Endothelial cell of umbilical vein (primary cell): ENCODE results near the gene ZNF611. TPM values are rescaled to one million over a fixed set of nuclear protein-coding genes. Genes with fewer than 3 reads are reported as not detected.

Experiments
- BruUV-seq: library from RNA; stranded (reverse); fragments of 400-500 nt; replicated peaks from 2 replicates; lab custom pipeline; 2021; lab: Mats Ljungman, UMichigan
- CTCF ChIA-PET: fragments of 300-600, 350-600 bp; sonication (Branson Sonifier 250); formaldehyde crosslinking; loops from one replicate; lab custom pipeline; 2021; ENCODE audit warnings: antibody characterized with exemption, inconsistent platforms; lab: Charles Lee
- POLR2A ChIA-PET: fragments of 300-600, 350-600 bp; sonication (Branson Sonifier 250); formaldehyde crosslinking; loops from one replicate; lab custom pipeline; 2021; ENCODE audit warnings: antibody characterized with exemption, inconsistent platforms; lab: Charles Lee
- DNase-seq: peaks from one replicate; pipeline ENCODE4 v3.0.0-alpha.2; 2011; ENCODE audit warnings: low read depth, low spot score
- FAIRE-seq: peaks from 2 replicates; lab custom pipeline; 2011; peaks lifted over from hg19 to GRCh38; lab: Jason Lieb, UNC
- H2AFZ ChIP-seq: 2 replicates; pipeline ENCODE4 v1.6.0; 2012; ENCODE audit warnings: low read depth, low read length, control low read depth, inconsistent platforms
- H3K27ac ChIP-seq: 2 replicates; pipeline ENCODE4 v1.5.1; 2011; ENCODE audit warnings: low read depth, mild to moderate bottlenecking, control low read depth, low read length, moderate library complexity; ENCODE audit not compliant: insufficient read depth
- H3K27me3 ChIP-seq, 2 experiments: 2 replicates each; pipeline versions ENCODE4 v1.6.0 to v1.6.1; 2011; ENCODE audit warnings: low read length in 2 of 2, mixed read lengths in 1 of 2; ENCODE audit not compliant: control insufficient read depth in 2 of 2, insufficient read depth in 2 of 2
- H3K36me3 ChIP-seq, 2 experiments: 2 replicates in 1 of 2; 3 replicates in 1 of 2; pipeline ENCODE4 v1.5.1; 2011; ENCODE audit warnings: low read length in 2 of 2, mild to moderate bottlenecking in 1 of 2, moderate library complexity in 1 of 2; ENCODE audit not compliant: control insufficient read depth in 2 of 2, insufficient read depth in 2 of 2; ENCODE audit errors: extremely low read depth in 1 of 2
- H3K4me1 ChIP-seq: 3 replicates; pipeline ENCODE4 v1.5.1; 2011; ENCODE audit warnings: mild to moderate bottlenecking, low read length; ENCODE audit not compliant: control insufficient read depth, insufficient read depth; ENCODE audit errors: extremely low read depth
- H3K4me2 ChIP-seq: 2 replicates; pipeline ENCODE4 v1.6.1; 2011; ENCODE audit warnings: low read length, control low read depth, mixed read lengths; ENCODE audit not compliant: insufficient read depth
- H3K4me3 ChIP-seq, 3 experiments: fragments of 200-600 bp in 1 of 3; sonication (generic), shearing (Covaris generic) in 1 of 3; replicated peaks in 1 of 3; 2 replicates each; pipeline ENCODE4 v1.5.1; 2011 to 2016; ENCODE audit warnings: control low read depth in 3 of 3, low read length in 3 of 3, mild to moderate bottlenecking in 2 of 3, inconsistent platforms in 1 of 3, low read depth in 1 of 3, moderate library complexity in 1 of 3; ENCODE audit not compliant: insufficient read depth in 1 of 3
- H3K79me2 ChIP-seq: 2 replicates; pipeline ENCODE4 v1.6.0; 2012; ENCODE audit warnings: low read length, inconsistent platforms; ENCODE audit not compliant: control insufficient read depth, insufficient read depth
- H3K9ac ChIP-seq: replicated peaks from 2 replicates; pipeline ENCODE3; 2011; ENCODE audit warnings: low read length, control low read depth; ENCODE audit not compliant: insufficient read depth; ENCODE audit errors: extremely low read depth
- H3K9me1 ChIP-seq: replicated peaks from 3 replicates; pipeline ENCODE4 v1.6.0; 2011; ENCODE audit warnings: mild to moderate bottlenecking, low read length; ENCODE audit not compliant: control insufficient read depth, insufficient read depth; ENCODE audit errors: extremely low read depth
- H3K9me3 ChIP-seq: replicated peaks from 2 replicates; pipeline ENCODE4 v1.5.1; 2012; ENCODE audit warnings: low read length, inconsistent platforms; ENCODE audit not compliant: control insufficient read depth, insufficient read depth
- H4K20me1 ChIP-seq: replicated peaks from 2 replicates; pipeline ENCODE3; 2011; ENCODE audit warnings: mild to moderate bottlenecking, low read length; ENCODE audit not compliant: control insufficient read depth, insufficient read depth; ENCODE audit errors: extremely low read depth
- EZH2 ChIP-seq: IDR thresholded peaks from 2 replicates; pipeline ENCODE4 v1.6.1; 2012; ENCODE audit warnings: borderline replicate concordance, low read depth, mild to moderate bottlenecking, moderate library complexity, low read length, inconsistent platforms; ENCODE audit not compliant: severe bottlenecking
- FOS ChIP-seq: IDR thresholded peaks from 2 replicates; pipeline ENCODE4 v1.6.1; 2011; ENCODE audit warnings: mild to moderate bottlenecking, low read length, moderate library complexity, borderline replicate concordance; ENCODE audit not compliant: insufficient read depth
- GATA2 ChIP-seq: IDR thresholded peaks from 2 replicates; pipeline ENCODE4 v1.7.0; 2011; ENCODE audit warnings: low read depth, mild to moderate bottlenecking, moderate library complexity, mixed read lengths, low read length; ENCODE audit not compliant: insufficient read length, insufficient read depth
- JUN ChIP-seq: IDR thresholded peaks from 2 replicates; pipeline ENCODE4 v1.6.1; 2011; ENCODE audit warnings: borderline replicate concordance, low read depth; ENCODE audit not compliant: insufficient read length, insufficient read depth
- MYC ChIP-seq: IDR thresholded peaks from one replicate; pipeline ENCODE4 v1.6.1; 2011; ENCODE audit warnings: mild to moderate bottlenecking, low read depth, low read length
- POLR2A ChIP-seq: IDR thresholded peaks from 2 replicates; pipeline ENCODE4 v1.6.1; 2012; ENCODE audit warnings: low read depth, mild to moderate bottlenecking, control low read depth, low read length
- POLR2AphosphoS5 ChIP-seq: IDR thresholded peaks from 2 replicates; pipeline ENCODE4 v1.6.1; 2012; ENCODE audit warnings: low read depth, mild to moderate bottlenecking, control low read depth, low read length, moderate library complexity; ENCODE audit not compliant: insufficient read depth
- dilution Hi-C: fragments of 300-500 bp; cut with MboI; formaldehyde crosslinking; loops from one replicate; pipeline ENCODE4 v1.15.0; 2019; ENCODE audit warnings: low sequenced_read_pairs; ENCODE audit not compliant: extremely low pct_ligation_motif_present
- intact Hi-C: fragments of 100-400 bp; cut with micrococcal nuclease; formaldehyde crosslinking; loops from one replicate; pipeline ENCODE4 v1.10.0; 2022
- polyA plus RNA-seq, 4 experiments: library from polyadenylated mRNA; depleted of rRNA in 3 of 4; stranded (reverse) in 3 of 4; unstranded in 1 of 4; fragments of >200 nt; gene quantifications; 2 replicates each; pipeline versions ENCODE4 v1.2.1 to v1.2.3, GENCODE V29; 2011 to 2012; ENCODE audit warnings: missing spikeins in 1 of 4
- total RNA-seq: library from RNA; stranded (reverse); gene quantifications from 2 replicates; pipeline ENCODE4 v1.2.3, GENCODE V29; 2021
- TF ChIP-seq, protein P1 (sequence below): IDR thresholded peaks from 2 replicates; pipeline ENCODE4 v1.6.1; 2011; ENCODE audit not compliant: insufficient read depth, insufficient read length
- TF ChIP-seq, protein P2 (sequence below), 2 donors: IDR thresholded peaks; 1 replicate in 1 of 2; 2 replicates in 1 of 2; pipeline ENCODE4 v1.5.1; 2011; ENCODE audit warnings: low read length in 2 of 2, mild to moderate bottlenecking in 2 of 2, moderate library complexity in 2 of 2, control low read depth in 1 of 2, inconsistent platforms in 1 of 2, low read depth in 1 of 2; ENCODE audit not compliant: insufficient read depth in 1 of 2; ENCODE audit errors: extremely low read depth in 1 of 2

ZNF611 gene
- total and polyA plus RNA-seq, 2 donors (not counting 3 experiments of a cell fraction or from before 2014, with no cell fraction given), result 3.1 to 20.0 TPM

DNA sequence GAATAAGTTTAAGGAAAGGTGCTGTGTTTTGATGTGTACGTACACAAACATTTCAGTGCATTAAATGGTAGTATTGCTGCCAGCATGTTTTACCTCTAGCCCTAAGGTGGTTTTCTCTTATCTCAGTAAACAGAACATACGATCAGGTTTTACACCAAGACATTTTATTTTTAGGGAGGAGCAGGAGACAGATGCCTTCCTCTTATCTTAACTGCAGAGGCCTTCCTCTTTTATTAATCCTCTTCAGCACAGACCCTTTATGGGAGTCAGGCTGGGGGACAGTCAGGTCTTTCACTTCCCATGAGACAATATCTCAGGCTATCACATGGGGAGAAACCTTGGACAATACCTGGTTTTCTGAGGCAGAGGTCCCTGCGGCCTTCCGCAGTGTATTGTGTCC lies 14.9 kb upstream of the ZNF611 start:
- Histone ChIP-seq H3K4me3 (no peak overlapping the region), H3K4me2 (no peak overlapping the region), H3K27ac (no peak overlapping the region), H3K9ac (no peak overlapping the region), H2AFZ (no peak overlapping the region), H3K79me2 (no peaks in the 10 kb centered on the region), H3K4me1 (no peaks in the 10 kb centered on the region), H3K9me3 (no peaks in the 10 kb centered on the region), H4K20me1 (no peaks in the 10 kb centered on the region), H3K27me3 (no peaks in the 10 kb centered on the region), H3K36me3 (no peaks in the 10 kb centered on the region), H3K9me1 (no peaks in the 10 kb centered on the region)
- no peak for TF ChIP-seq EZH2
- TF ChIP-seq, protein P1, sequence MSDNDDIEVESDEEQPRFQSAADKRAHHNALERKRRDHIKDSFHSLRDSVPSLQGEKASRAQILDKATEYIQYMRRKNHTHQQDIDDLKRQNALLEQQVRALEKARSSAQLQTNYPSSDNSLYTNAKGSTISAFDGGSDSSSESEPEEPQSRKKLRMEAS, result no peak
- TF ChIP-seq, protein P2, sequence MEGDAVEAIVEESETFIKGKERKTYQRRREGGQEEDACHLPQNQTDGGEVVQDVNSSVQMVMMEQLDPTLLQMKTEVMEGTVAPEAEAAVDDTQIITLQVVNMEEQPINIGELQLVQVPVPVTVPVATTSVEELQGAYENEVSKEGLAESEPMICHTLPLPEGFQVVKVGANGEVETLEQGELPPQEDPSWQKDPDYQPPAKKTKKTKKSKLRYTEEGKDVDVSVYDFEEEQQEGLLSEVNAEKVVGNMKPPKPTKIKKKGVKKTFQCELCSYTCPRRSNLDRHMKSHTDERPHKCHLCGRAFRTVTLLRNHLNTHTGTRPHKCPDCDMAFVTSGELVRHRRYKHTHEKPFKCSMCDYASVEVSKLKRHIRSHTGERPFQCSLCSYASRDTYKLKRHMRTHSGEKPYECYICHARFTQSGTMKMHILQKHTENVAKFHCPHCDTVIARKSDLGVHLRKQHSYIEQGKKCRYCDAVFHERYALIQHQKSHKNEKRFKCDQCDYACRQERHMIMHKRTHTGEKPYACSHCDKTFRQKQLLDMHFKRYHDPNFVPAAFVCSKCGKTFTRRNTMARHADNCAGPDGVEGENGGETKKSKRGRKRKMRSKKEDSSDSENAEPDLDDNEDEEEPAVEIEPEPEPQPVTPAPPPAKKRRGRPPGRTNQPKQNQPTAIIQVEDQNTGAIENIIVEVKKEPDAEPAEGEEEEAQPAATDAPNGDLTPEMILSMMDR (IDR thresholded peaks at IDR 0.05; ENCODE audit: extremely low read depth in 1 of 2, insufficient read depth in 1 of 2, low read depth in 1 of 2, low read length in 2 of 2), result no peak
- TF ChIP-seq GATA2, result no peak
- TF ChIP-seq POLR2AphosphoS5, result no peak
- TF ChIP-seq FOS, result no peak
- TF ChIP-seq MYC, result no peak
- TF ChIP-seq JUN, result no peak
- no peak for TF ChIP-seq POLR2A
- dilution Hi-C loops (no loop called here), intact Hi-C loops (no loop called here)
- CTCF ChIA-PET, result interaction anchor here (1.0 kb wide), 3 partner anchors 21 to 502 kb away, joined by 3 to 5 read pairs (median 4); no protein-coding TSS in a partner anchor
- DNase-seq (no peak), FAIRE-seq (no peak)
- POLR2A ChIA-PET, result no interaction called here
- BruUV-seq, result no TSS peak
